ENCODE measurements around the gene ULK1.

Gene ULK1

DNA sequence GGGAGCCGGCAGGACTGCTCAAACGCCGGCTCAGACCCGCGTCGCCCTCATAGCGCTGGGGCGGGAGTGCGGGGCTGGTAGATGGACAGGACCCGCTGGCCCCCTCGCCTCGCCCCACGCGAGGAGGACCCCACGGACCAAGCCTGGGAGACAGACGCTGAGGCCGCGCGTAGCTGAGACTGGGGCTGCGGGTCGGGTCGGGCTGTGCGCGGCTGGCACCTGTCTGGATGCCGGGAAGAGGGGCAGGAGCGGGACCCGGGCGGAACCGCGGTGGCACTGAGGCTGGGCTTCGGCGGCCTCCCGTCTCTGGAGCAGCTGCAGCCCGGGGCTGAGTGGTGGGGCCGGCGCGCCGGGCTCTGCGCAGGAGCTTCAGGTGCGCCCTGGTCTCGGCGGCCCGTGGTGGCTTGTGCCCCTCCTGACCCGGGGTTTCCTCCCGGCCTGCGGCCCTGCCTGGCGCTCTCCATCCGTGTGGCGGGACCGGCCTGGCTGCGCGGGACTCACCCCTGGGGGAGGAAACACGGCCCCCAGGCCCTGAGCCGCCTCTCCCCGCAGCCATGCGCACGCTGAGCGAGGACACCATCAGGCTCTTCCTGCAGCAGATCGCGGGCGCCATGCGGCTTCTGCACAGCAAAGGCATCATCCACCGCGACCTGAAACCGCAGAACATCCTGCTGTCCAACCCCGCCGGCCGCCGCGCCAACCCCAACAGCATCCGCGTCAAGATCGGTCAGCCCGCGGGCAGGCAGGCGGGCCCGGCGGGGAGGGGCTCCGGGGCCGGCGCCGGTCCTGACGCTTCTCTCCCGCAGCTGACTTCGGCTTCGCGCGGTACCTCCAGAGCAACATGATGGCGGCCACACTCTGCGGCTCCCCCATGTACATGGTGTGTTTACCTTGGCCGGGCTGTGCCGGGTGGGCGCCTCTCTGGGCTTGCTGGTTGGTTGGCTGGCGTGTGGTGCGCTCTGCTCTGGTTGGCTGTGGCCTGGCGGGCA, 14.0 kb downstream of the ULK1 start:
- DNase-seq (ENCODE audit: low read depth in 2 of 2), result no peak

DNA sequence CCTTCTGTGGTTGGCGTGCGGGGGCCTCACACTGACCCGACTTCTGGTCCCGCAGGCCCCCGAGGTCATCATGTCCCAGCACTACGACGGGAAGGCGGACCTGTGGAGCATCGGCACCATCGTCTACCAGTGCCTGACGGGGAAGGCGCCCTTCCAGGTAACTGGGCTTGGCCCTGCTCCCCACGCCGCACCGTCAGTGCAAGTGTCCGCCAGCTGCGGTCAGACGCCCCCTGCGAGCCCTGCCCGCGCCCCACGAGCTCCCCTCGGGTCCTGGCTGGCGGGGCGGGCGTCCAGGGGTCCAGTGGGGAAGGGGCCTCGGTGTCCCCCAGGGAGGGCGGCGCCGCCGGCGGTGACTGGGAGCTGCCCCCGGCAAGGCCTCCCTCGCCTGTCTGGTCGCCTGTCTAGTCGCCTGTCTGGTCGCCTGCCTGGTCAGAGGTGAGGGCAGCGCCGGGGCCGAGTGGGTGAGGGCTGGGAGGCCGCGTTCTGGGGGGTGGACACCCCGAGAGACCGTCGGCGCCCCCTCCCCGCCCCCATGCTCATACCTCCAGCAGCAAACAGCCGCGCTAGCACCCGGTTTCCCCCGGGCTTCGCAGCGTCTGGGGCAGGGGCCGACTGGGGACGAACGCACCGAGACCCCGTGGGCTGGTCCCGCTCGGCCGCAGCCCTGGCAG, 14.8 kb downstream of the ULK1 start:
- DNase-seq (ENCODE audit: low read depth in 2 of 2), result no peak

DNA sequence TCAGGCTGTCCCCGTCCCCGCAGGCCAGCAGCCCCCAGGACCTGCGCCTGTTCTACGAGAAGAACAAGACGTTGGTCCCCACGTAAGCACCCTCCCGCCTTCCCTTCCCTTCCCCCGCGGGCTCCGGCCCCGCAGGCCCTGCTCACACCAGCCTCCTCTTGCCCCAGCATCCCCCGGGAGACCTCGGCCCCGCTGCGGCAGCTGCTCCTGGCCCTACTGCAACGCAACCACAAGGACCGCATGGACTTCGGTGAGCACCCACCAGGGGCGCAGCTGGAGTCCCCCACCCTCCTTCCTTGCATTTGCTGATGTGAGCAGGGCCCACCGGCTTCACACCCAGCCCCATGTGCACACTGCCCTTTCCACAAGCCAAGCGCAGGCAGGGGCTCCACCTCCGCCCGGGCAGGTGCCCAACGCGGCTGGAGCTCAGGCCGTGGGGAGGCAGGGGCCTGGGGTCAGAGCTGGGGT, 15.4 kb downstream of the ULK1 start:
- DNase-seq (ENCODE audit: low read depth in 2 of 2), result no peak

DNA sequence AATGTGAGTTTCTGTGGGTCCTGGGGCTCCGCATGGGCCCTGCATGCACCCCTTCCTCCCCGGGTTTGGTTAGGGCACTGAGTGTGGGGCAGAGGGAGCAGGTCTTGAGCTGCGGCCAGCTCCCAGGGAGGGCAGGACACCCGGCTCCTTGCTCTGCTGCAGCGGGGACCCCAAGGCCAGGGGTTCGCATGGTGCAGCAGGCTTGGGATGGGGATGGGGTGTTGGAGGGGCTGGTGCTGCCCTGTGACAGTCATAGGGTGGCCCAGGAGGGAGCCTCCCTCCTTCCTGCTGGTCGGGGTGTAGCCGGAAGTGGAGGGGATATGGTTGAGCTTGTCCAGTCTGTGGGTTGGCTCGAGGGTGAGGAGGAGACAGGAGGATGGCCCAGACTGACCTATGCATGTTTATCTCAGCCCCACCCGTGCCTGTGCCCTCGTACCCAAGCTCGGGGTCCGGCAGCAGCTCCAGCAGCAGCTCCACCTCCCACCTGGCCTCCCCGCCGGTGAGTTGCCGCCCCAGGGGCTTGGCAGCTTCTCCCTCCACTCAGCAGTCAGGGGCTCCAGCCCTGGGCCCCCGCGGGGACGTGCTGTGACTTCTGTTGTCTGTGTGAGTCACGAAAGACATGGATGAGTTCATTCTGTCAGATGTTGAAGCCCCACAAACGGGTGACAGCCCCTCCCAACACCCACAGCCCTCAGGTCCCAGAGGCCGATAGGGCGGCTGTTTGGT, 16.0 kb downstream of the ULK1 start:
- no peak for DNase-seq (ENCODE audit: low read depth in 2 of 2)

- DNase-seq (ENCODE audit: low read depth in 2 of 2), result no peak
Observed at GRCh38 chr12:131911028-131911650, 16.7 kb downstream of the ULK1 start.

GRCh38 chr12:131911851-131912477, 17.5 kb downstream of the ULK1 start:
- no peak for DNase-seq (ENCODE audit: low read depth in 2 of 2)

DNA sequence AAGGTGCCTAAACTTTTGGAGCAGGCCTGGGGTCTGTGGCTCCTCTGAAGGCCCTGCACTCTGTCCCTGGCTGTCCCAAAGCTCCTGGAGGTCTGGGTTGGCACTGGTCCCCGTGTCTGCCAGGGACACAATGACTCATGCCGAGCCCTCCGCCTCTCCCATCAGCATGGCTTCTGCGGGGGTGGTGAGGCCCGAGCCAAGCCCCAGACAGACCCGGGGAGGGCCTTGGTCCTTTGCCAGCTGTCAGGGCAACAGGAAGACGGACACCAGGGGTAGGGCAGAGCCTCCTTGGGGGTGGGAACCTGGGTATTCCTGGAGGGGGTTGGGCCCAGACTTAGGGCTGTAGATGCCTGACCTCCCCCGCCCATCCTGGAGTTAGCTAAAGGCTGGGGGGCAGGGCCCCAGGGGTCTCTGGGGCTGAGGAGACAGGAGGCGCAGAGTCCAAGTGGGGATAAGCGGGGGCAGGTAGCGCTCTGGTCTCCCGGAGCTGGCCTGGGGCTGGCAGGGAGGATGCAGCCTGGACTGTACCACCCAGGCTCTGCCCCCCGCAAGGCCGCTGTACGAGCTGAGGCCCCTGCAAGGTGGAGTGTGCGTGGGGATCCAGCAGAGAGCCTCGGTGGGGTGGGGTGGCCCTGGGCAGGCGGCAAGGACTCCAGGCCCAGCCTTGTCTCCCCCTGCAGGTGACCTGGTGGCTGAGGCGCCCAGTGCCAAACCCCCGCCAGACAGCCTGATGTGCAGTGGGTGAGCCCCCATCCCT, 18.3 kb downstream of the ULK1 start:
- DNase-seq (ENCODE audit: low read depth in 2 of 2), result no peak

DNA sequence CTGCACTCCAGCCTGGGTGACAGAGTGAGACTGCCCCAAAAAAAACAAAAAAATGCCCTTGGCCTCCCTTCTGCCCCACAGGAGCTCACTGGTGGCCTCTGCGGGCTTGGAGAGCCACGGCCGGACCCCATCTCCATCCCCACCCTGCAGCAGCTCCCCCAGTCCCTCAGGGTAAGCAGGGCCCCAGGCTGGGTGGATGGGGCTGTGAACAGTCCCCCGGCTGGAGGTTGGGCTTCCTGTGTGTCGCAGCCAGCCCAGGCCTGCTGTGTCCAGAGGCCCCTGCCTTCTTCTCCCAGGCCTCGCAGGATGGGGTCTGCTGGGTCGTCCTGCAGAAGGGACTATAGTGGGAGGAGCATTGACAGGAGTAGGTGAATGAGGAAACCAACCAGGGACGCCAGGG, 19.2 kb downstream of the ULK1 start:
- no peak for DNase-seq (ENCODE audit: low read depth in 2 of 2)

GRCh38 chr12:131914179-131914702, 19.8 kb downstream of the ULK1 start:
- no peak for DNase-seq (ENCODE audit: low read depth in 2 of 2)

- no peak for DNase-seq (ENCODE audit: low read depth in 2 of 2)
Observed at GRCh38 chr12:131915000-131915689, 20.7 kb downstream of the ULK1 start.

GRCh38 chr12:131915823-131916222, 21.4 kb downstream of the ULK1 start:
- no peak for DNase-seq (ENCODE audit: low read depth in 2 of 2)

DNA sequence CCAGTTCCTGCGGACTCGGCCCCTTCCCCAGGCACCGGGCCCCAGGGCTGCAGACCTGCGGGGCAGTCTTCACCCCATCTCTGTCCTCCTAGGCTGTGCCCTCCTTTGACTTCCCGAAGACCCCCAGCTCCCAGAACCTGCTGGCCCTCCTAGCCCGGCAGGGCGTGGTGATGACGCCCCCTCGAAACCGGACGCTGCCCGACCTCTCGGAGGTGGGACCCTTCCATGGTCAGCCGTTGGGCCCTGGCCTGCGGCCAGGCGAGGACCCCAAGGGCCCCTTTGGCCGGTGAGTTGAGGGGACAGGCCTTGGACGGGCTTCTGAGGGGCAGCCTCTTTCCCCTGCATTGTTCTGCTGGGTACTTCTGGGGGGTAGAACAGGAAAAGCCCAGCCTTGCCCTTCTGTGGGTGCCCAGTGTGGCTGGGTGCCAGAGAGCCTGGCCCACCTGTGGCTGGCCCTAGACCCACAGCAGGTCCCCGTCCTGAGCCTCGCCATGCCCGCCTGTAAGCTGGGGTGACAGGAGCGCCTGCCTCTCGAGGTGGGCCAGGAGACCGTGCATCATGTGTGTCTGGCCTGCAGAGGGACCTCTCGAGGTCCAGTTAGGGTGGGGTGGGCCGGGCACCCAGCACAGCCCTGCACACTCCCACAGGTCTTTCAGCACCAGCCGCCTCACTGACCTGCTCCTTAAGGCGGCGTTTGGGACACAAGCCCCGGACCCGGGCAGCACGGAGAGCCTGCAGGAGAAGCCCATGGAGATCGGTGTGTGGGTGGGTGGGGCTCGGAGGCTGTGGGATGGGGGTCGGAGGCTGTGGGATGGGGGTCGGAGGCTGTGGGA, 22.1 kb downstream of the ULK1 start:
- DNase-seq (ENCODE audit: low read depth in 2 of 2), result no peak

DNA sequence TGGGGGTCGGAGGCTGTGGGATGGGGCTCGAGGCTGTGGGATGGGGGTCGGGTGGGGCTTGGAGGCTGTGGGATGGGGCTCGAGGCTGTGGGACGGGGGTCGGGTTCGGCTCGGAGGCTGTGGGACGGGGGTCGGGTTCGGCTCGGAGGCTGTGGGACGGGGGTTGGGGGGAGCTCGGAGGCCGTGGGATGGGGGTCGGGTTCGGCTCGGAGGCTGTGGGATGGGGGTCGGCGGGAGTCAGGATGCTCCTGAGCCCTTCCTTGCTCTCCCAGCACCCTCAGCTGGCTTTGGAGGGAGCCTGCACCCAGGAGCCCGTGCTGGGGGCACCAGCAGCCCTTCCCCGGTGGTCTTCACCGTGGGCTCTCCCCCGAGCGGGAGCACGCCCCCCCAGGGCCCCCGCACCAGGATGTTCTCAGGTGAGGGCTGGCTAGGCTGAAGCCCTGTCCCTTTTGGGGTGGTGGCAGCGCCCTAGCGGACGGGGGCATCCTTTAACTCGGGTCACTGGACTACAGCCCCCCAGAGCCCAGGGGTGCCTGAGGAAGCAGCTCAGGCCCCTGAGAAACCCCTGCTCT, 22.8 kb downstream of the ULK1 start:
- DNase-seq (ENCODE audit: low read depth in 2 of 2), result no peak

DNA sequence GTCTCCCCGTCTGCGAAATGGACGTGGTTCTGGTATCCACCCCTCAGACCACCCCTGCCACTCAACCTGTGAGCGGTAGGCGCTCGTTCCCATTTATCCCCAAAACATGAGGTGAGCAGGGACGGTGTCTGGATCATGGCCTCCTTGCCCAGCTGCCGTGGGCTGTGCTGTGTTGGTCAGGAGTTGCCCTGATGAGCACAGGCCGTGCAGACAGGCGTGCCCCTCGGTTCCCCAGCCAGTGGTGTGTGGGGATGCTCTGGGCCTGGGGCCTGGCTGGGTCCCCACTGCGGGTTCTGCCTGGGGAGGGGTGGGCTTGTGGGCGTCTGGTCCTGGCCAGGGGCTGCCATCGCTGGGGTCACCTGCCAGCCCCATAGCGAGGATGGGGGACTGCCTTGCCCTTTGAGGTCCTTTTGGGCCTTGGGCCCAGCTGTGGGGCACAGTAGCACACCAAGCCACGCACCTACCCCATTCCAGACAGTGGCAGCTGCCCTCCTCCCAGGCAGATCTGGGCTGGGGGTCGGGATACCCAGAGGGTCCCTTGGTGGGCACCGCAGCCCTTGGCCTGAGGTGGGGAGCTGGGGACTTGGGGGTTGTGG, 23.4 kb downstream of the ULK1 start:
- DNase-seq (ENCODE audit: low read depth in 2 of 2), result no peak

- no peak for DNase-seq (ENCODE audit: low read depth in 2 of 2)
Observed at GRCh38 chr12:131918311-131919050, 24.1 kb downstream of the ULK1 start.

DNA sequence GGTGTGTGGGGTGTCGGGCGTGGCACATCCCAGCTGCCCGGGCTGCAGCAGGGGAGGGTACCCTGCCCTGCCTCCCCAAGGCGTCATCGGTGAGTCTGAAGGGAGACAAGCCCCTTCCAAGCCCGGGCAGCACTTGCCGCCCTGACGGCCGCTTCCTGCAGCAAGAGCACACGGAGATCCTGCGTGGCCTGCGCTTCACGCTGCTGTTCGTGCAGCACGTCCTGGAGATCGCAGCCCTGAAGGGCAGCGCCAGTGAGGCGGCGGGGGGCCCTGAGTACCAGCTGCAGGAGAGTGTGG, 24.6 kb downstream of the ULK1 start:
- DNase-seq (ENCODE audit: low read depth in 2 of 2), result no peak

- DNase-seq (ENCODE audit: low read depth in 2 of 2), result no peak
Observed at GRCh38 chr12:131919366-131920156, 25.1 kb downstream of the ULK1 start.

All from stimulated activated CD4-positive, alpha-beta T cell treated with anti-CD3 and anti-CD28 coated beads, Interleukin-4, amount 100 ng/mL, for 48 hours (primary cell).